Right lobe of liver (tissue), 4 donors: Measurements from ENCODE around the gene MRPL44.

Experiments used
- CTCF ChIP-seq, 4 donors: fragments of 200-600 bp in 3 of 4; fragments of 450-650 bp in 1 of 4; IDR thresholded peaks; one replicate each; pipeline versions ENCODE4 v1.5.1 to v1.8.0; 2016 to 2022; ENCODE audit warnings: antibody characterized with exemption in 4 of 4, mild to moderate bottlenecking in 2 of 4
- POLR2A ChIP-seq: fragments of 450-650 bp; IDR thresholded peaks from one replicate; pipeline ENCODE4 v1.6.1; 2017; ENCODE audit warnings: antibody characterized with exemption, mild to moderate bottlenecking
- donor health status: DM: no; HTN: no; CAD: no.
- donor health status: DM: no; HTN: no; CAD: no.
- donor health status: DM: no; HTN: yes; CAD: no.

- peak; percentile 86 for TF ChIP-seq POLR2A
- TF ChIP-seq CTCF (IDR thresholded peaks at IDR 0.05): peak in 1 of 4 donors; percentile 15
Measured at GRCh38 chr2:223944703-223945531, 12.3 kb upstream of the MRPL44 start, which contains the start of gene WDFY1.
